IMR-90 (cell line): ENCODE results near the gene NARS2. TPM values are rescaled to one million over a fixed set of nuclear protein-coding genes. Genes with fewer than 3 reads are reported as not detected.

ENCODE experiments used
- ATAC-seq: fragments of 200-7000 bp; cut with Tn5 transposase; 2 replicates; pipeline ENCODE4 v1.9.1; 2020; ENCODE audit warnings: low read depth, mild to moderate bottlenecking, moderate library complexity
- BruUV-seq: library from RNA; stranded (reverse); fragments of 400-500 nt; replicated peaks from 2 replicates; lab custom pipeline; 2021; lab: Mats Ljungman, UMichigan
- CTCF ChIA-PET: fragments of 300-600 bp; formaldehyde crosslinking; extraction: SDS; loops from one replicate; lab custom pipeline; 2021; ENCODE audit warnings: antibody characterized with exemption; lab: Yijun Ruan, JAX
- POLR2A ChIA-PET: fragments of 300-600 bp; sonication (Branson Sonifier 250); formaldehyde crosslinking; loops from one replicate; lab custom pipeline; 2022; ENCODE audit warnings: antibody characterized with exemption; ENCODE audit not compliant: unreplicated experiment; lab: Charles Lee
- DNase-seq: peaks from one replicate; pipeline ENCODE4 v3.0.0; 2013
- H2AFZ ChIP-seq: replicated peaks from 2 replicates; pipeline ENCODE3; 2013; ENCODE audit warnings: low read length, mild to moderate bottlenecking; ENCODE audit not compliant: poor library complexity
- H2AK5ac ChIP-seq: 2 replicates; pipeline ENCODE4 v1.6.1; 2013; ENCODE audit warnings: low read depth, low read length, inconsistent platforms
- H2AK9ac ChIP-seq: replicated peaks from 2 replicates; pipeline ENCODE3; 2013; ENCODE audit warnings: mild to moderate bottlenecking, low read depth, low read length, moderate library complexity; ENCODE audit not compliant: poor library complexity
- H2BK120ac ChIP-seq: 2 replicates; pipeline ENCODE4 v1.6.1; 2013; ENCODE audit warnings: low read depth, low read length, inconsistent platforms
- H2BK15ac ChIP-seq: 3 replicates; pipeline ENCODE4 v1.6.1; 2013; ENCODE audit warnings: low read depth, low read length, inconsistent platforms
- H2BK20ac ChIP-seq: 2 replicates; pipeline ENCODE4 v1.6.1; 2013; ENCODE audit warnings: low read depth, mild to moderate bottlenecking, inconsistent platforms, low read length, moderate library complexity
- H2BK5ac ChIP-seq: 2 replicates; pipeline ENCODE4 v1.6.1; 2013; ENCODE audit warnings: mild to moderate bottlenecking, low read depth, low read length, inconsistent platforms; ENCODE audit not compliant: poor library complexity, severe bottlenecking
- H3K14ac ChIP-seq: replicated peaks from 2 replicates; pipeline ENCODE4 v1.6.1; 2013; ENCODE audit warnings: low read depth, low read length, inconsistent platforms
- H3K18ac ChIP-seq: 2 replicates; pipeline ENCODE4 v1.6.1; 2013; ENCODE audit warnings: low read depth, low read length, control low read depth
- H3K23ac ChIP-seq: 2 replicates; pipeline ENCODE4 v1.6.1; 2013; ENCODE audit warnings: low read depth, low read length, inconsistent platforms
- H3K27ac ChIP-seq: 2 replicates; pipeline ENCODE4 v1.5.1; 2013; ENCODE audit warnings: mild to moderate bottlenecking, control low read depth, low read length; ENCODE audit not compliant: insufficient read depth
- H3K27me3 ChIP-seq: 2 replicates; pipeline ENCODE4 v1.6.1; 2013; ENCODE audit warnings: low read length; ENCODE audit not compliant: control insufficient read depth, insufficient read depth
- H3K36me3 ChIP-seq: 2 replicates; pipeline ENCODE4 v1.6.1; 2013; ENCODE audit warnings: low read length, mixed read lengths; ENCODE audit not compliant: control insufficient read depth, insufficient read depth
- H3K4ac ChIP-seq: 2 replicates; pipeline ENCODE4 v1.6.1; 2013; ENCODE audit warnings: low read depth, low read length, inconsistent platforms
- H3K4me1 ChIP-seq: 2 replicates; pipeline ENCODE4 v1.6.1; 2013; ENCODE audit warnings: low read length, mixed read lengths; ENCODE audit not compliant: control insufficient read depth, insufficient read depth
- H3K4me2 ChIP-seq: 2 replicates; pipeline ENCODE4 v1.6.1; 2013; ENCODE audit warnings: low read depth, mild to moderate bottlenecking, control low read depth, low read length, moderate library complexity
- H3K4me3 ChIP-seq: 2 replicates; pipeline ENCODE4 v1.5.1; 2013; ENCODE audit warnings: low read depth, mild to moderate bottlenecking, control low read depth, low read length, moderate library complexity; ENCODE audit not compliant: insufficient read depth
- H3K56ac ChIP-seq: 2 replicates; pipeline ENCODE4 v1.6.1; 2013; ENCODE audit warnings: low read length, inconsistent platforms; ENCODE audit not compliant: insufficient read depth; ENCODE audit errors: extremely low read depth
- H3K79me1 ChIP-seq, 2 experiments: 2 replicates each; pipeline ENCODE4 v1.6.1; 2013; ENCODE audit warnings: low read length in 2 of 2, inconsistent platforms in 1 of 2, low read depth in 1 of 2
- H3K9ac ChIP-seq: 2 replicates; pipeline ENCODE4 v1.6.1; 2013; ENCODE audit warnings: low read depth, low read length, control low read depth
- H3K9me1 ChIP-seq: 2 replicates; pipeline ENCODE4 v1.6.1; 2013; ENCODE audit warnings: low read length, inconsistent platforms; ENCODE audit not compliant: insufficient read depth
- H3K9me3 ChIP-seq: 2 replicates; pipeline ENCODE4 v1.6.1; 2013; ENCODE audit warnings: low read length; ENCODE audit not compliant: control insufficient read depth, insufficient read depth
- H4K20me1 ChIP-seq: 2 replicates; pipeline ENCODE4 v1.6.1; 2013; ENCODE audit warnings: low read length, inconsistent platforms; ENCODE audit not compliant: insufficient read depth
- H4K5ac ChIP-seq: 2 replicates; pipeline ENCODE4 v1.6.1; 2013; ENCODE audit warnings: mild to moderate bottlenecking, low read depth, low read length, control low read depth
- H4K8ac ChIP-seq, 2 experiments: 2 replicates each; pipeline ENCODE4 v1.6.1; 2013; ENCODE audit warnings: low read depth in 2 of 2, low read length in 2 of 2, control low read depth in 1 of 2, inconsistent platforms in 1 of 2
- H4K91ac ChIP-seq: 2 replicates; pipeline ENCODE4 v1.6.1; 2013; ENCODE audit warnings: low read depth, low read length, inconsistent platforms; ENCODE audit not compliant: insufficient read depth
- FOS ChIP-seq: fragments of 150-350 bp; IDR thresholded peaks from 2 replicates; pipeline ENCODE4 v1.6.1; 2016; ENCODE audit warnings: low read depth, low read length
- MAZ ChIP-seq: IDR thresholded peaks from 2 replicates; pipeline ENCODE4 v1.6.1; 2012; ENCODE audit warnings: low read depth, mild to moderate bottlenecking, low read length, improper control_type of control experiment, moderate library complexity, borderline replicate concordance
- WGBS, 2 experiments: methylation state at CpG; one replicate each; pipeline versions ENCODE4 v1.1.5 to v1.1.7; 2013; ENCODE audit warnings: missing lambda C conversion rate in 2 of 2; ENCODE audit not compliant: insufficient read length in 1 of 2; ENCODE audit errors: extremely low coverage in 2 of 2; 5-methylcytosine and 5-hydroxymethylcytosine counted together
- dilution Hi-C: fragments of 300-500 bp; cut with HindIII; formaldehyde crosslinking; loops from one replicate; pipeline ENCODE4 v1.14.3; 2018; ENCODE audit warnings: low sequenced_read_pairs; ENCODE audit not compliant: unreplicated experiment
- in situ Hi-C: fragments of 300-500 bp; cut with MboI; formaldehyde crosslinking; loops from 3 replicates; pipeline ENCODE4 v1.14.3; 2019; ENCODE audit warnings: low sequenced_read_pairs, inconsistent platforms, mixed read lengths
- intact Hi-C: fragments of 100-400 bp; cut with micrococcal nuclease; formaldehyde crosslinking; loops from 2 replicates; pipeline ENCODE4 v1.10.0; 2022
- polyA plus RNA-seq, 3 experiments: library from polyadenylated mRNA; depleted of rRNA; stranded (reverse); fragments of >200 nt; gene quantifications; 2 replicates each; pipeline ENCODE4 v1.2.3, GENCODE V29; 2012; ENCODE audit warnings: low replicate concordance in 1 of 3
- total RNA-seq: library from RNA; depleted of rRNA; stranded (reverse); fragments of >200 nt; gene quantifications from 2 replicates; pipeline ENCODE4 v1.2.3, GENCODE V29; 2012

NARS2 gene
- total and polyA plus RNA-seq, 2 of the 4 experiments (the other 2 are of a cell fraction): 8.0 to 15.8 TPM

GRCh38 chr11:78562398-78562797 lies 12.3 kb downstream of the NARS2 start:
- WGBS, 2 experiments: no CpG with 5 or more reads among the region's 3 CpGs
- H2BK15ac ChIP-seq: peak overlapping the region; percentile 83; the same call in 2 of the 3 replicates
- H3K9me1 ChIP-seq: peaks cover 6% of the 10 kb centered on the region; the same call in 1 of the 2 replicates
- H3K27ac ChIP-seq: peak overlapping the region; percentile 93
- TF ChIP-seq FOS (peak; percentile 26; the same call in 1 of the 2 replicates), MAZ (no peak)
- H3K9ac ChIP-seq: peak overlapping the region; percentile 27
- H3K18ac ChIP-seq: peak overlapping the region; percentile 92
- no peaks in the 10 kb centered on the region for H3K27me3 ChIP-seq
- in situ Hi-C loops (loop anchor here (5.0 to 10.0 kb wide), 2 partner anchors 150 to 338 kb away; no protein-coding TSS in a partner anchor), dilution Hi-C loops (no loop called here), intact Hi-C loops (loop anchor here (1.0 to 10.0 kb wide), 2 partner anchors 146 to 558 kb away; no protein-coding TSS in a partner anchor)
- H3K4me2 ChIP-seq: peak overlapping the region; percentile 79
- peak; percentile 61 for ATAC-seq
- peak overlapping the region; percentile 76 for H3K56ac ChIP-seq
- H3K23ac ChIP-seq: peak overlapping the region; percentile 97
- POLR2A ChIA-PET: no interaction called here
- BruUV-seq: no TSS peak
- DNase-seq: peak; percentile 75
- peak overlapping the region; percentile 95 for H2BK120ac ChIP-seq
- no peaks in the 10 kb centered on the region for H3K9me3 ChIP-seq
- H4K91ac ChIP-seq: peak overlapping the region; percentile 88
- no peak overlapping the region for H3K4me3 ChIP-seq
- H4K20me1 ChIP-seq: no peaks in the 10 kb centered on the region
- peak overlapping the region; percentile 87 for H4K5ac ChIP-seq
- peaks cover 13% of the 10 kb centered on the region for H3K4me1 ChIP-seq
- H2AK9ac ChIP-seq: peak overlapping the region; percentile 77
- H3K36me3 ChIP-seq: no peaks in the 10 kb centered on the region; the same call in 1 of the 2 replicates
- H2BK5ac ChIP-seq: peak overlapping the region; percentile 92
- peak overlapping the region; percentile 87 for H2AK5ac ChIP-seq
- H3K14ac ChIP-seq: peak overlapping the region; percentile 73
- peak overlapping the region; percentile 67 for H2AFZ ChIP-seq
- peak overlapping the region; percentile 46 to 90 for H4K8ac ChIP-seq
- peaks cover 14 to 35% of the 10 kb centered on the region in 2 experiments for H3K79me1 ChIP-seq
- peak overlapping the region; percentile 91 for H3K4ac ChIP-seq
- peak overlapping the region; percentile 88 for H2BK20ac ChIP-seq
- CTCF ChIA-PET: no interaction called here
